Testis (tissue), 3 donors: ENCODE results near the gene KCNIP1. TPM values are rescaled to one million over a fixed set of nuclear protein-coding genes. Genes with fewer than 3 reads are reported as not detected.

ENCODE experiments used
- DNase-seq: peaks from one replicate; pipeline ENCODE4 v3.0.0-alpha.2; 2019
- H3K27ac ChIP-seq, 2 donors: fragments of 200-600 bp; sonication (generic); one replicate each; pipeline ENCODE4 v1.5.1; 2019
- H3K27me3 ChIP-seq: fragments of 200-600 bp; sonication (generic); one replicate; pipeline ENCODE4 v1.5.1; 2019
- H3K36me3 ChIP-seq: fragments of 200-600 bp; sonication (generic); one replicate; pipeline ENCODE4 v1.5.1; 2017; ENCODE audit warnings: low read depth; ENCODE audit errors: missing control alignments
- H3K4me1 ChIP-seq: fragments of 200-600 bp; sonication (generic); one replicate; pipeline ENCODE4 v1.5.1; 2019
- H3K4me3 ChIP-seq, 2 donors: fragments of 200-600 bp; sonication (generic); one replicate each; pipeline ENCODE4 v1.5.1; 2017 to 2019
- H3K9me3 ChIP-seq: fragments of 200-600 bp; sonication (generic); one replicate; pipeline ENCODE4 v1.5.1; 2017
- POLR2A ChIP-seq: fragments of 450-650 bp; IDR thresholded peaks from one replicate; pipeline ENCODE4 v1.6.1; 2017; ENCODE audit warnings: antibody characterized with exemption, mild to moderate bottlenecking, moderate library complexity
- WGBS, 2 donors: methylation state at CpG; one replicate each; pipeline ENCODE4 v1.1.5; 2018; 5-methylcytosine and 5-hydroxymethylcytosine counted together
- intact Hi-C: fragments of 100-400 bp; cut with DNase I; formaldehyde crosslinking; loops from one replicate; pipeline ENCODE4 v1.15.1; 2023; ENCODE audit warnings: low total_unique reads
- polyA plus RNA-seq: library from polyadenylated mRNA; stranded (reverse); fragments of 350-450 nt; fragmentation: Illumina TruSeq; extraction: RNeasy Lipid Tissue Mini Kit (QIAGEN cat#74804); gene quantifications from one replicate; pipeline ENCODE4 v1.2.3, GENCODE V29; 2014; ENCODE audit warnings: low read depth, low replicate concordance; ENCODE audit not compliant: insufficient read depth
- total RNA-seq, 2 donors: library from RNA; depleted of rRNA; stranded (reverse); fragments of >200 nt; gene quantifications; one replicate each; pipeline ENCODE4 v1.2.3, GENCODE V29; 2016
- TF ChIP-seq, protein P1 (sequence below), 3 experiments: fragments of 450-650 bp in 2 of 3; fragments of 200-600 bp in 1 of 3; sonication (generic) in 1 of 3; IDR thresholded peaks; one replicate each; pipeline ENCODE4 v1.5.1; 2016 to 2019; ENCODE audit warnings: antibody characterized with exemption in 3 of 3, mild to moderate bottlenecking in 2 of 3, moderate library complexity in 1 of 3

Gene KCNIP1
- total and polyA plus RNA-seq, 3 donors from 2014 or later, result 5.9 to 14.8 (median 13.4) TPM

DNA sequence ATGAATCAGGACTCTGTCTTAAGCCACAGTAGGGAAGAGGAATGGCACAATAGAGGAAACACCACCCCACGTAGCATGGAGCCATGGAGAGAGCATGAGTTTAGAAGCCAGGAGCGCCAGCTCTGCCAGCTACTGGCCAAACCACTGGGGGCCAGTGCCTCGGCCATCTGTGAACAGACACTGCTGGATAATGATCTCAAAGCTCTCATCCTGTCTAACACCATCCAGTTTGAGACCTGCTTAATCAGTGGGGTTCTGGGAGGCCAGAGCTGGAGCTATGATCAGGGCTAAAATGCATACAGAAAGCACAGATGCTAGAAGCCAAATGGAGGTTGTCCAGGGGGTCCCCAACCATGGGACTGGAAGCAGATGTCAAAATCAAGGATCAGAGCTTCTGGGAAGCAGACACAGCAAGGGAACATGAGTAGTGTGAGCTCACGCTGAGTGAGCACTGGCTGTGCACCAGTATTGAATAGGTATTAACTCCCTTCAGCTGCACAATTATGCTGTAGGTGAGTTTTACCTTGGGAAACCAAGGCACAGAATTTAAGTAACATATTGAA is 92.7 kb downstream of the KCNIP1 start:
- Histone ChIP-seq H3K9me3 (no peaks in the 10 kb centered on the region), H3K27me3 (no peaks in the 10 kb centered on the region), H3K4me3 (no peak overlapping the region), H3K27ac (no peak overlapping the region), H3K4me1 (no peaks in the 10 kb centered on the region), H3K36me3 (no peaks in the 10 kb centered on the region)
- intact Hi-C loops, result no loop called here
- no peak for DNase-seq
- TF ChIP-seq, protein P1, sequence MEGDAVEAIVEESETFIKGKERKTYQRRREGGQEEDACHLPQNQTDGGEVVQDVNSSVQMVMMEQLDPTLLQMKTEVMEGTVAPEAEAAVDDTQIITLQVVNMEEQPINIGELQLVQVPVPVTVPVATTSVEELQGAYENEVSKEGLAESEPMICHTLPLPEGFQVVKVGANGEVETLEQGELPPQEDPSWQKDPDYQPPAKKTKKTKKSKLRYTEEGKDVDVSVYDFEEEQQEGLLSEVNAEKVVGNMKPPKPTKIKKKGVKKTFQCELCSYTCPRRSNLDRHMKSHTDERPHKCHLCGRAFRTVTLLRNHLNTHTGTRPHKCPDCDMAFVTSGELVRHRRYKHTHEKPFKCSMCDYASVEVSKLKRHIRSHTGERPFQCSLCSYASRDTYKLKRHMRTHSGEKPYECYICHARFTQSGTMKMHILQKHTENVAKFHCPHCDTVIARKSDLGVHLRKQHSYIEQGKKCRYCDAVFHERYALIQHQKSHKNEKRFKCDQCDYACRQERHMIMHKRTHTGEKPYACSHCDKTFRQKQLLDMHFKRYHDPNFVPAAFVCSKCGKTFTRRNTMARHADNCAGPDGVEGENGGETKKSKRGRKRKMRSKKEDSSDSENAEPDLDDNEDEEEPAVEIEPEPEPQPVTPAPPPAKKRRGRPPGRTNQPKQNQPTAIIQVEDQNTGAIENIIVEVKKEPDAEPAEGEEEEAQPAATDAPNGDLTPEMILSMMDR (IDR thresholded peaks at IDR 0.05), result no peak
- TF ChIP-seq POLR2A, result no peak
- 81 to 85% methylated on average over 4 of the region's 4 CpGs for WGBS, 2 donors

GRCh38 chr5:170597109-170597751 is 93.4 kb downstream of the KCNIP1 start:
- peak; percentile 35 for DNase-seq
- WGBS, 2 donors, result 47 to 49% methylated on average over 9 of the region's 9 CpGs
- intact Hi-C loops, result no loop called here
- Histone ChIP-seq H3K36me3 (no peaks in the 10 kb centered on the region), H3K27me3 (no peaks in the 10 kb centered on the region), H3K4me3 (no peak overlapping the region), H3K4me1 (no peaks in the 10 kb centered on the region), H3K9me3 (no peaks in the 10 kb centered on the region), H3K27ac (peak overlapping the region in 1 of 2 donors; percentile 19)
- TF ChIP-seq, protein P1 (IDR thresholded peaks at IDR 0.05), result no peak
- no peak for TF ChIP-seq POLR2A

GRCh38 chr5:170597872-170598271 is 94.1 kb downstream of the KCNIP1 start:
- Histone ChIP-seq H3K27ac (no peak overlapping the region), H3K4me1 (no peaks in the 10 kb centered on the region), H3K36me3 (no peaks in the 10 kb centered on the region), H3K9me3 (no peaks in the 10 kb centered on the region), H3K4me3 (no peak overlapping the region), H3K27me3 (no peaks in the 10 kb centered on the region)
- 29 to 38% methylated on average over 7 to 8 of the region's 8 CpGs for WGBS, 2 donors
- intact Hi-C loops, result no loop called here
- peak; percentile 39 for DNase-seq
- TF ChIP-seq, protein P1 (IDR thresholded peaks at IDR 0.05), result no peak
- TF ChIP-seq POLR2A, result no peak

- Histone ChIP-seq H3K27ac (no peak overlapping the region), H3K36me3 (no peaks in the 10 kb centered on the region), H3K4me3 (no peak overlapping the region), H3K4me1 (no peaks in the 10 kb centered on the region), H3K27me3 (no peaks in the 10 kb centered on the region), H3K9me3 (no peaks in the 10 kb centered on the region)
- intact Hi-C loops, result no loop called here
- WGBS, 2 donors, result 49 to 95% methylated on average over 2 of the region's 2 CpGs
- no peak for DNase-seq
- TF ChIP-seq, protein P1 (IDR thresholded peaks at IDR 0.05), result no peak
- no peak for TF ChIP-seq POLR2A
Observed at GRCh38 chr5:170599756-170600155, 95.9 kb downstream of the KCNIP1 start.

DNA sequence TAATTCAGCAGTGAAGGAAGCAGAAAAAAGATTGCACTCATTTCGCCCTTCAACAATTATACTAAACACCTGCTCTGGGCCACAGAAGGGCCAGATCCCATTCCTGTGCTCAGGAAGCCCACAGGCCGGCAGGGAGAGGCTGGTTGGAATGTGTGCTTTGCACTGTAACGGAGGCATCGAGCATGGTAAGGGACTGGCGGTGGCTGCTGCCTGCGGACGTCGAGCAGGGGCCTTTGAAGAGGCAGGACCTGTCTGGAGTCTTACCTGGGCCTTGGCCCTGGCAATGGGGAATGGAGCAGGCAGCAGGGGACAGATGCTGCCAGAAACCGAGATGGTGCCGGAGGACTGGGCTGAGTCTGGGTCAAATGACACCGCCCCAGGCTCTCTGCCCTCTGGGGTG is 97.8 kb downstream of the KCNIP1 start:
- H3K36me3 ChIP-seq, result no peaks in the 10 kb centered on the region
- intact Hi-C loops, result no loop called here
- H3K27ac ChIP-seq, result no peak overlapping the region
- H3K4me1 ChIP-seq, result no peaks in the 10 kb centered on the region
- no peak overlapping the region for H3K4me3 ChIP-seq
- no peak for TF ChIP-seq POLR2A
- TF ChIP-seq, protein P1 (IDR thresholded peaks at IDR 0.05), result no peak
- WGBS, 2 donors, result 87 to 94% methylated on average over 11 of the region's 11 CpGs
- DNase-seq, result no peak
- no peaks in the 10 kb centered on the region for H3K27me3 ChIP-seq
- H3K9me3 ChIP-seq, result no peaks in the 10 kb centered on the region
